GM23338 (cell line): Measurements from ENCODE around the gene KRT79. TPM values are rescaled to one million over a fixed set of nuclear protein-coding genes. Genes with fewer than 3 reads are reported as not detected.

Experiments used
- ATAC-seq: fragments of 200-7000 bp; cut with Tn5 transposase; 3 replicates; pipeline ENCODE4 v1.9.1; 2020
- DNase-seq: peaks from one replicate; pipeline ENCODE4 v3.0.0-alpha.2; 2015; ENCODE audit warnings: low spot score
- H2AFZ ChIP-seq: fragments of 200-600 bp; sonication (generic); 2 replicates; pipeline ENCODE4 v1.8.0; 2016; ENCODE audit warnings: antibody characterized with exemption, mild to moderate bottlenecking, moderate library complexity
- H3F3A ChIP-seq: fragments of 200-600 bp; sonication (generic); replicated peaks from 2 replicates; pipeline ENCODE4 v1.8.0; 2017; ENCODE audit warnings: antibody characterized with exemption, mixed run types, low read depth
- H3K27ac ChIP-seq: fragments of 200-600 bp; sonication (generic); 2 replicates; pipeline ENCODE4 v1.6.1; 2016; ENCODE audit warnings: low read depth
- H3K27me3 ChIP-seq: fragments of 200-600 bp; sonication (generic); 2 replicates; pipeline ENCODE4 v1.8.0; 2016; ENCODE audit warnings: mild to moderate bottlenecking, mixed run types, moderate library complexity; ENCODE audit not compliant: insufficient read depth
- H3K36me3 ChIP-seq: fragments of 200-600 bp; sonication (generic); 2 replicates; pipeline ENCODE4 v1.8.0; 2016; ENCODE audit warnings: mild to moderate bottlenecking; ENCODE audit not compliant: insufficient read depth
- H3K4me1 ChIP-seq: fragments of 200-600 bp; sonication (generic); 2 replicates; pipeline ENCODE4 v1.8.0; 2016; ENCODE audit warnings: mild to moderate bottlenecking, moderate library complexity; ENCODE audit not compliant: insufficient read depth
- H3K4me2 ChIP-seq: fragments of 200-600 bp; sonication (generic); 2 replicates; pipeline ENCODE4 v1.7.1; 2017; ENCODE audit warnings: mixed run types
- H3K4me3 ChIP-seq: fragments of 200-600 bp; sonication (generic); 2 replicates; pipeline ENCODE4 v1.6.1; 2016; ENCODE audit warnings: mixed run types
- H3K79me2 ChIP-seq: fragments of 200-600 bp; sonication (generic); replicated peaks from 2 replicates; pipeline ENCODE4 v1.8.0; 2017; ENCODE audit warnings: mild to moderate bottlenecking; ENCODE audit not compliant: insufficient read depth
- H3K9me2 ChIP-seq: fragments of 200-600 bp; sonication (generic); 2 replicates; pipeline ENCODE4 v1.8.0; 2017; ENCODE audit not compliant: insufficient read depth
- H4K20me1 ChIP-seq: fragments of 200-600 bp; sonication (generic); replicated peaks from 2 replicates; pipeline ENCODE4 v1.8.0; 2017; ENCODE audit warnings: mild to moderate bottlenecking; ENCODE audit not compliant: insufficient read depth
- H3K27ac Mint-ChIP-seq: 2 replicates; pipeline ENCODE4 v1.8.0; 2020; ENCODE audit warnings: inconsistent platforms, mild to moderate bottlenecking, moderate library complexity, mixed read lengths
- H3K27me3 Mint-ChIP-seq: 3 replicates; pipeline ENCODE4 v1.8.0; 2022; ENCODE audit warnings: low read depth, mild to moderate bottlenecking, moderate library complexity, mixed read lengths, inconsistent platforms; ENCODE audit not compliant: insufficient read depth, poor library complexity
- H3K36me3 Mint-ChIP-seq: 3 replicates; pipeline ENCODE4 v1.8.0; 2021; ENCODE audit warnings: low read depth, mild to moderate bottlenecking, inconsistent platforms, moderate library complexity, mixed read lengths
- H3K4me1 Mint-ChIP-seq: 3 replicates; pipeline ENCODE4 v1.8.0; 2020; ENCODE audit warnings: mild to moderate bottlenecking, inconsistent platforms, mixed read lengths
- H3K4me3 Mint-ChIP-seq: 3 replicates; pipeline ENCODE4 v1.8.0; 2021; ENCODE audit warnings: moderate library complexity, mild to moderate bottlenecking, inconsistent platforms, mixed read lengths
- H3K9me3 Mint-ChIP-seq: 3 replicates; pipeline ENCODE4 v1.8.0; 2020; ENCODE audit warnings: moderate library complexity, mild to moderate bottlenecking, inconsistent platforms, mixed read lengths
- CREB1 ChIP-seq: fragments of 250-450 bp; sonication (Bioruptor Pico); IDR thresholded peaks from 2 replicates; pipeline ENCODE4 v1.5.0; 2020; ENCODE audit warnings: low read depth, mild to moderate bottlenecking, moderate library complexity
- EZH2 ChIP-seq: fragments of 200-600 bp; sonication (generic); IDR thresholded peaks from one replicate; pipeline ENCODE4 v1.8.0; 2017; ENCODE audit warnings: antibody characterized with exemption, mild to moderate bottlenecking, low read depth; ENCODE audit not compliant: unreplicated experiment
- EZH2phosphoT487 ChIP-seq: fragments of 200-600 bp; sonication (generic); IDR thresholded peaks from one replicate; pipeline ENCODE4 v1.8.1; 2018; ENCODE audit warnings: antibody characterized with exemption; ENCODE audit not compliant: unreplicated experiment
- JUNB ChIP-seq: IDR thresholded peaks from one replicate; pipeline ENCODE4 v1.6.1; 2016; ENCODE audit warnings: antibody characterized with exemption; ENCODE audit not compliant: unreplicated experiment
- NANOG ChIP-seq: IDR thresholded peaks from 2 replicates; pipeline ENCODE4 v1.6.1; 2016; ENCODE audit warnings: antibody characterized with exemption, borderline replicate concordance
- POLR2AphosphoS5 ChIP-seq: IDR thresholded peaks from 2 replicates; pipeline ENCODE4 v1.6.1; 2016; ENCODE audit warnings: antibody characterized with exemption, low read depth
- STAT1 ChIP-seq: IDR thresholded peaks from one replicate; pipeline ENCODE4 v1.6.1; 2016; ENCODE audit warnings: antibody characterized with exemption; ENCODE audit not compliant: unreplicated experiment
- ZNF114 ChIP-seq: fragments of 250-450 bp; sonication (Bioruptor Pico); IDR thresholded peaks from 2 replicates; pipeline ENCODE4 v1.5.0; 2020; ENCODE audit warnings: mild to moderate bottlenecking, moderate library complexity
- ZNF331 ChIP-seq: fragments of 250-450 bp; sonication (Bioruptor Pico); IDR thresholded peaks from 2 replicates; pipeline ENCODE4 v1.5.0; 2020; ENCODE audit warnings: low read depth, mild to moderate bottlenecking, moderate library complexity
- polyA plus RNA-seq: library from polyadenylated mRNA; unstranded; fragments of >200 nt; fragmentation: Nextera tagmentation; extraction: Ambion mirVana; gene quantifications from 2 replicates; pipeline ENCODE4 v1.2.1, GENCODE V29; 2016
- total RNA-seq: library from RNA; depleted of rRNA; stranded (reverse); fragments of >200 nt; shearing (Covaris generic); gene quantifications from 2 replicates; pipeline ENCODE4 v1.2.3, GENCODE V29; 2014
- TF ChIP-seq, protein P1 (sequence below): fragments of 250-450 bp; sonication (Bioruptor Pico); IDR thresholded peaks from 2 replicates; pipeline ENCODE4 v1.5.0; 2020; ENCODE audit warnings: mild to moderate bottlenecking, moderate library complexity
- TF ChIP-seq, protein P2 (sequence below): IDR thresholded peaks from one replicate; pipeline ENCODE4 v1.6.1; 2018; ENCODE audit warnings: antibody characterized with exemption; ENCODE audit not compliant: unreplicated experiment
- TF ChIP-seq, protein P3 (sequence below): IDR thresholded peaks from 2 replicates; pipeline ENCODE4 v1.6.1; 2016; ENCODE audit warnings: antibody characterized with exemption
- TF ChIP-seq, protein P4 (sequence below), 2 experiments: fragments of 200-600 bp in 1 of 2; sonication (generic) in 1 of 2; conservative IDR thresholded peaks; 2 replicates each; pipeline versions ENCODE4 v1.5.1 to v1.6.1; 2016 to 2017; ENCODE audit warnings: antibody characterized with exemption in 2 of 2, low read depth in 2 of 2, mild to moderate bottlenecking in 2 of 2, moderate library complexity in 1 of 2

Gene KRT79
- total and polyA plus RNA-seq, 2 experiments from 2014 or later, result 0.21 TPM; not detected in 1

DNA sequence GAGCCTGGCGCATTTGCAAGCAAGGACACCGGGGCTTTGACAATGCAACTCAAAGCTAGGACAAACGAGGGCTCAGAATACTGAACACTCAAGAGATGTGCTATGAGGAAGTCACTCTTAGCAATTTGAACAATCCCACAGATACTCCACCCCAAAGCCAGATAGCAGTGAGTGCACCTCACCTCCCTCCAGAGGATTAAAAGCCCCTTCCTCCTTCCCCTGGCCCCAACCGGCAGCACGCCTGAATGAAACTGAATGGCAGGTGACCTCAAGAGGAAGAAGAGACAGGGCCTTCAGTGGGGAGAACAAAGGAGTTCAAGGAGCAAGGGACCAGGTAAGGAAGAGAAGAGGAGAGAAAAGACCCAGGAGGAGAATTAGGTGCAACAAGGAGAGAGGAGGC, 16.6 kb upstream of the KRT79 start:
- ATAC-seq, result no peak

More for the DNA sequence above, 16.6 kb upstream of the KRT79 start:
- H3K79me2 ChIP-seq, result no peaks in the 10 kb centered on the region
- no peak overlapping the region for H3K27ac Mint-ChIP-seq
- H3K4me1 ChIP-seq, result no peaks in the 10 kb centered on the region
- H3K4me3 ChIP-seq, result no peak overlapping the region
- H4K20me1 ChIP-seq, result no peaks in the 10 kb centered on the region; the same call in 1 of the 2 replicates
- H3K27me3 ChIP-seq, result no peaks in the 10 kb centered on the region
- H3F3A ChIP-seq, result no peaks in the 10 kb centered on the region
- no peaks in the 10 kb centered on the region for H3K36me3 Mint-ChIP-seq
- H3K4me2 ChIP-seq, result no peak overlapping the region
- no peaks in the 10 kb centered on the region for H3K27me3 Mint-ChIP-seq
- peaks cover 2% of the 10 kb centered on the region; the same call in 1 of the 2 replicates for H3K9me2 ChIP-seq
- H3K27ac ChIP-seq, result no peak overlapping the region
- no peak for TF ChIP-seq STAT1
- TF ChIP-seq ZNF114, result no peak
- TF ChIP-seq, protein P1, sequence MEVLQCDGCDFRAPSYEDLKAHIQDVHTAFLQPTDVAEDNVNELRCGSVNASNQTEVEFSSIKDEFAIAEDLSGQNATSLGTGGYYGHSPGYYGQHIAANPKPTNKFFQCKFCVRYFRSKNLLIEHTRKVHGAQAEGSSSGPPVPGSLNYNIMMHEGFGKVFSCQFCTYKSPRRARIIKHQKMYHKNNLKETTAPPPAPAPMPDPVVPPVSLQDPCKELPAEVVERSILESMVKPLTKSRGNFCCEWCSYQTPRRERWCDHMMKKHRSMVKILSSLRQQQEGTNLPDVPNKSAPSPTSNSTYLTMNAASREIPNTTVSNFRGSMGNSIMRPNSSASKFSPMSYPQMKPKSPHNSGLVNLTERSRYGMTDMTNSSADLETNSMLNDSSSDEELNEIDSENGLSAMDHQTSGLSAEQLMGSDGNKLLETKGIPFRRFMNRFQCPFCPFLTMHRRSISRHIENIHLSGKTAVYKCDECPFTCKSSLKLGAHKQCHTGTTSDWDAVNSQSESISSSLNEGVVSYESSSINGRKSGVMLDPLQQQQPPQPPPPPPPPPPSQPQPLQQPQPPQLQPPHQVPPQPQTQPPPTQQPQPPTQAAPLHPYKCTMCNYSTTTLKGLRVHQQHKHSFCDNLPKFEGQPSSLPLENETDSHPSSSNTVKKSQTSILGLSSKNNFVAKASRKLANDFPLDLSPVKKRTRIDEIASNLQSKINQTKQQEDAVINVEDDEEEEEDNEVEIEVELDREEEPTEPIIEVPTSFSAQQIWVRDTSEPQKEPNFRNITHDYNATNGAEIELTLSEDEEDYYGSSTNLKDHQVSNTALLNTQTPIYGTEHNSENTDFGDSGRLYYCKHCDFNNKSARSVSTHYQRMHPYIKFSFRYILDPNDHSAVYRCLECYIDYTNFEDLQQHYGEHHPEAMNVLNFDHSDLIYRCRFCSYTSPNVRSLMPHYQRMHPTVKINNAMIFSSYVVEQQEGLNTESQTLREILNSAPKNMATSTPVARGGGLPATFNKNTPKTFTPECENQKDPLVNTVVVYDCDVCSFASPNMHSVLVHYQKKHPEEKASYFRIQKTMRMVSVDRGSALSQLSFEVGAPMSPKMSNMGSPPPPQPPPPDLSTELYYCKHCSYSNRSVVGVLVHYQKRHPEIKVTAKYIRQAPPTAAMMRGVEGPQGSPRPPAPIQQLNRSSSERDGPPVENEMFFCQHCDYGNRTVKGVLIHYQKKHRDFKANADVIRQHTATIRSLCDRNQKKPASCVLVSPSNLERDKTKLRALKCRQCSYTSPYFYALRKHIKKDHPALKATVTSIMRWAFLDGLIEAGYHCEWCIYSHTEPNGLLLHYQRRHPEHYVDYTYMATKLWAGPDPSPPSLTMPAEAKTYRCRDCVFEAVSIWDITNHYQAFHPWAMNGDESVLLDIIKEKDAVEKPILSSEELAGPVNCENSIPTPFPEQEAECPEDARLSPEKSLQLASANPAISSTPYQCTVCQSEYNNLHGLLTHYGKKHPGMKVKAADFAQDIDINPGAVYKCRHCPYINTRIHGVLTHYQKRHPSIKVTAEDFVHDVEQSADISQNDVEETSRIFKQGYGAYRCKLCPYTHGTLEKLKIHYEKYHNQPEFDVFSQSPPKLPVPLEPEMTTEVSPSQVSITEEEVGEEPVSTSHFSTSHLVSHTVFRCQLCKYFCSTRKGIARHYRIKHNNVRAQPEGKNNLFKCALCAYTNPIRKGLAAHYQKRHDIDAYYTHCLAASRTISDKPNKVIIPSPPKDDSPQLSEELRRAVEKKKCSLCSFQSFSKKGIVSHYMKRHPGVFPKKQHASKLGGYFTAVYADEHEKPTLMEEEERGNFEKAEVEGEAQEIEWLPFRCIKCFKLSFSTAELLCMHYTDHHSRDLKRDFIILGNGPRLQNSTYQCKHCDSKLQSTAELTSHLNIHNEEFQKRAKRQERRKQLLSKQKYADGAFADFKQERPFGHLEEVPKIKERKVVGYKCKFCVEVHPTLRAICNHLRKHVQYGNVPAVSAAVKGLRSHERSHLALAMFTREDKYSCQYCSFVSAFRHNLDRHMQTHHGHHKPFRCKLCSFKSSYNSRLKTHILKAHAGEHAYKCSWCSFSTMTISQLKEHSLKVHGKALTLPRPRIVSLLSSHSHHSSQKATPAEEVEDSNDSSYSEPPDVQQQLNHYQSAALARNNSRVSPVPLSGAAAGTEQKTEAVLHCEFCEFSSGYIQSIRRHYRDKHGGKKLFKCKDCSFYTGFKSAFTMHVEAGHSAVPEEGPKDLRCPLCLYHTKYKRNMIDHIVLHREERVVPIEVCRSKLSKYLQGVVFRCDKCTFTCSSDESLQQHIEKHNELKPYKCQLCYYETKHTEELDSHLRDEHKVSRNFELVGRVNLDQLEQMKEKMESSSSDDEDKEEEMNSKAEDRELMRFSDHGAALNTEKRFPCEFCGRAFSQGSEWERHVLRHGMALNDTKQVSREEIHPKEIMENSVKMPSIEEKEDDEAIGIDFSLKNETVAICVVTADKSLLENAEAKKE (CRISPR knock-in tag), result no peak
- no peak for TF ChIP-seq ZNF331 (CRISPR knock-in tag)
- TF ChIP-seq POLR2AphosphoS5, result no peak
- TF ChIP-seq, protein P2, sequence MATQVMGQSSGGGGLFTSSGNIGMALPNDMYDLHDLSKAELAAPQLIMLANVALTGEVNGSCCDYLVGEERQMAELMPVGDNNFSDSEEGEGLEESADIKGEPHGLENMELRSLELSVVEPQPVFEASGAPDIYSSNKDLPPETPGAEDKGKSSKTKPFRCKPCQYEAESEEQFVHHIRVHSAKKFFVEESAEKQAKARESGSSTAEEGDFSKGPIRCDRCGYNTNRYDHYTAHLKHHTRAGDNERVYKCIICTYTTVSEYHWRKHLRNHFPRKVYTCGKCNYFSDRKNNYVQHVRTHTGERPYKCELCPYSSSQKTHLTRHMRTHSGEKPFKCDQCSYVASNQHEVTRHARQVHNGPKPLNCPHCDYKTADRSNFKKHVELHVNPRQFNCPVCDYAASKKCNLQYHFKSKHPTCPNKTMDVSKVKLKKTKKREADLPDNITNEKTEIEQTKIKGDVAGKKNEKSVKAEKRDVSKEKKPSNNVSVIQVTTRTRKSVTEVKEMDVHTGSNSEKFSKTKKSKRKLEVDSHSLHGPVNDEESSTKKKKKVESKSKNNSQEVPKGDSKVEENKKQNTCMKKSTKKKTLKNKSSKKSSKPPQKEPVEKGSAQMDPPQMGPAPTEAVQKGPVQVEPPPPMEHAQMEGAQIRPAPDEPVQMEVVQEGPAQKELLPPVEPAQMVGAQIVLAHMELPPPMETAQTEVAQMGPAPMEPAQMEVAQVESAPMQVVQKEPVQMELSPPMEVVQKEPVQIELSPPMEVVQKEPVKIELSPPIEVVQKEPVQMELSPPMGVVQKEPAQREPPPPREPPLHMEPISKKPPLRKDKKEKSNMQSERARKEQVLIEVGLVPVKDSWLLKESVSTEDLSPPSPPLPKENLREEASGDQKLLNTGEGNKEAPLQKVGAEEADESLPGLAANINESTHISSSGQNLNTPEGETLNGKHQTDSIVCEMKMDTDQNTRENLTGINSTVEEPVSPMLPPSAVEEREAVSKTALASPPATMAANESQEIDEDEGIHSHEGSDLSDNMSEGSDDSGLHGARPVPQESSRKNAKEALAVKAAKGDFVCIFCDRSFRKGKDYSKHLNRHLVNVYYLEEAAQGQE, result no peak
- no peak for TF ChIP-seq EZH2
- TF ChIP-seq CREB1, result no peak
- TF ChIP-seq EZH2phosphoT487, result no peak
- TF ChIP-seq NANOG, result no peak
- TF ChIP-seq JUNB, result no peak
- TF ChIP-seq, protein P3, sequence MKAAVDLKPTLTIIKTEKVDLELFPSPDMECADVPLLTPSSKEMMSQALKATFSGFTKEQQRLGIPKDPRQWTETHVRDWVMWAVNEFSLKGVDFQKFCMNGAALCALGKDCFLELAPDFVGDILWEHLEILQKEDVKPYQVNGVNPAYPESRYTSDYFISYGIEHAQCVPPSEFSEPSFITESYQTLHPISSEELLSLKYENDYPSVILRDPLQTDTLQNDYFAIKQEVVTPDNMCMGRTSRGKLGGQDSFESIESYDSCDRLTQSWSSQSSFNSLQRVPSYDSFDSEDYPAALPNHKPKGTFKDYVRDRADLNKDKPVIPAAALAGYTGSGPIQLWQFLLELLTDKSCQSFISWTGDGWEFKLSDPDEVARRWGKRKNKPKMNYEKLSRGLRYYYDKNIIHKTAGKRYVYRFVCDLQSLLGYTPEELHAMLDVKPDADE, result no peak
- TF ChIP-seq, protein P4, sequence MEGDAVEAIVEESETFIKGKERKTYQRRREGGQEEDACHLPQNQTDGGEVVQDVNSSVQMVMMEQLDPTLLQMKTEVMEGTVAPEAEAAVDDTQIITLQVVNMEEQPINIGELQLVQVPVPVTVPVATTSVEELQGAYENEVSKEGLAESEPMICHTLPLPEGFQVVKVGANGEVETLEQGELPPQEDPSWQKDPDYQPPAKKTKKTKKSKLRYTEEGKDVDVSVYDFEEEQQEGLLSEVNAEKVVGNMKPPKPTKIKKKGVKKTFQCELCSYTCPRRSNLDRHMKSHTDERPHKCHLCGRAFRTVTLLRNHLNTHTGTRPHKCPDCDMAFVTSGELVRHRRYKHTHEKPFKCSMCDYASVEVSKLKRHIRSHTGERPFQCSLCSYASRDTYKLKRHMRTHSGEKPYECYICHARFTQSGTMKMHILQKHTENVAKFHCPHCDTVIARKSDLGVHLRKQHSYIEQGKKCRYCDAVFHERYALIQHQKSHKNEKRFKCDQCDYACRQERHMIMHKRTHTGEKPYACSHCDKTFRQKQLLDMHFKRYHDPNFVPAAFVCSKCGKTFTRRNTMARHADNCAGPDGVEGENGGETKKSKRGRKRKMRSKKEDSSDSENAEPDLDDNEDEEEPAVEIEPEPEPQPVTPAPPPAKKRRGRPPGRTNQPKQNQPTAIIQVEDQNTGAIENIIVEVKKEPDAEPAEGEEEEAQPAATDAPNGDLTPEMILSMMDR (conservative IDR thresholded peaks at IDR 0.05; ENCODE audit: low read depth in 2 of 2), result no peak
- H3K9me3 Mint-ChIP-seq, result no peaks in the 10 kb centered on the region; the same call in 2 of the 3 replicates
- H3K4me3 Mint-ChIP-seq, result no peak overlapping the region
- no peak overlapping the region for H2AFZ ChIP-seq
- H3K4me1 Mint-ChIP-seq, result no peaks in the 10 kb centered on the region
- H3K36me3 ChIP-seq, result no peaks in the 10 kb centered on the region
- no peak for DNase-seq
